Type B pancreatic cell (in vitro differentiated cells): Measurements from ENCODE around the gene RRP8. TPM values are rescaled to one million over a fixed set of nuclear protein-coding genes. Genes with fewer than 3 reads are reported as not detected.

Experiments
- DNase-seq: peaks from one replicate; pipeline ENCODE4 v3.0.0; 2021; ENCODE audit warnings: mixed read lengths; ENCODE audit not compliant: unreplicated experiment; ENCODE audit errors: extremely low spot score
- H3K27ac Mint-ChIP-seq: 2 replicates; pipeline ENCODE4 v1.8.0; 2021; ENCODE audit warnings: mild to moderate bottlenecking, mixed read lengths
- H3K27me3 Mint-ChIP-seq: 2 replicates; pipeline ENCODE4 v1.8.0; 2021; ENCODE audit warnings: mixed read lengths
- H3K36me3 Mint-ChIP-seq: 2 replicates; pipeline ENCODE4 v1.8.0; 2021; ENCODE audit warnings: mixed read lengths
- H3K4me1 Mint-ChIP-seq: one replicate; pipeline ENCODE4 v1.8.0; 2021; ENCODE audit warnings: mixed read lengths; ENCODE audit not compliant: unreplicated experiment
- H3K4me3 Mint-ChIP-seq: 2 replicates; pipeline ENCODE4 v1.8.0; 2021; ENCODE audit warnings: mild to moderate bottlenecking, mixed read lengths
- H3K9me3 Mint-ChIP-seq: 2 replicates; pipeline ENCODE4 v1.8.0; 2021; ENCODE audit warnings: mixed read lengths
- CTCF ChIP-seq: fragments of 200-600 bp; sonication (generic); conservative IDR thresholded peaks from 2 replicates; pipeline ENCODE4 v1.5.0; 2021; ENCODE audit warnings: antibody characterized with exemption, mild to moderate bottlenecking
- total RNA-seq: library from RNA; stranded (reverse); gene quantifications from 2 replicates; pipeline ENCODE4 v1.2.1, GENCODE V29; 2021; ENCODE audit warnings: low replicate concordance

RRP8 gene
- total RNA-seq, 1 donor from 2014 or later: 23.5 TPM

GRCh38 chr11:6609502-6610015 lies 6.1 kb upstream of the RRP8 start:
- H3K4me3 Mint-ChIP-seq: peak overlapping the region; percentile 91
- peaks cover 17% of the 10 kb centered on the region for H3K36me3 Mint-ChIP-seq
- H3K27ac Mint-ChIP-seq: peak overlapping the region; percentile 95
- peaks cover 25% of the 10 kb centered on the region for H3K4me1 Mint-ChIP-seq
- H3K27me3 Mint-ChIP-seq: no peaks in the 10 kb centered on the region
- H3K9me3 Mint-ChIP-seq: no peaks in the 10 kb centered on the region
- DNase-seq: no peak
- TF ChIP-seq CTCF: no peak

- no peak for TF ChIP-seq CTCF
- Mint-ChIP-seq H3K27ac (peak overlapping the region; percentile 95), H3K4me1 (peaks cover 25% of the 10 kb centered on the region), H3K27me3 (no peaks in the 10 kb centered on the region), H3K4me3 (no peak overlapping the region), H3K9me3 (no peaks in the 10 kb centered on the region), H3K36me3 (peaks cover 17% of the 10 kb centered on the region)
- DNase-seq: no peak
Observed at GRCh38 chr11:6608726-6609501, 5.5 kb upstream of the RRP8 start.

GRCh38 chr11:6608011-6608410 lies 4.6 kb upstream of the RRP8 start:
- no peak for TF ChIP-seq CTCF
- Mint-ChIP-seq H3K4me3 (no peak overlapping the region), H3K36me3 (peaks cover 17% of the 10 kb centered on the region), H3K27ac (peak overlapping the region; percentile 94), H3K9me3 (no peaks in the 10 kb centered on the region), H3K27me3 (no peaks in the 10 kb centered on the region), H3K4me1 (peaks cover 25% of the 10 kb centered on the region)
- DNase-seq: no peak

- H3K4me3 Mint-ChIP-seq: peak overlapping the region; percentile 77
- peak overlapping the region; percentile 94 for H3K27ac Mint-ChIP-seq
- H3K36me3 Mint-ChIP-seq: peaks cover 17% of the 10 kb centered on the region
- no peak for DNase-seq
- TF ChIP-seq CTCF: no peak
- peaks cover 25% of the 10 kb centered on the region for H3K4me1 Mint-ChIP-seq
- no peaks in the 10 kb centered on the region for H3K27me3 Mint-ChIP-seq
- H3K9me3 Mint-ChIP-seq: no peaks in the 10 kb centered on the region
Observed at GRCh38 chr11:6607190-6607795, 3.9 kb upstream of the RRP8 start.

- H3K9me3 Mint-ChIP-seq: no peaks in the 10 kb centered on the region
- peak overlapping the region; percentile 77 for H3K4me3 Mint-ChIP-seq
- no peaks in the 10 kb centered on the region for H3K27me3 Mint-ChIP-seq
- peaks cover 30% of the 10 kb centered on the region for H3K4me1 Mint-ChIP-seq
- peak; percentile 87 for DNase-seq
- H3K36me3 Mint-ChIP-seq: peaks cover 17% of the 10 kb centered on the region
- peak overlapping the region; percentile 94 for H3K27ac Mint-ChIP-seq
- no peak for TF ChIP-seq CTCF
Observed at GRCh38 chr11:6606471-6607189, 3.2 kb upstream of the RRP8 start.
